GM18511 (cell line): ENCODE data around the gene RRAS2.
"Not testable (repeated sequence)": the region's sequence is repeated elsewhere in the genome, so short reads cannot be mapped to it uniquely, and the experiment has no call there.

Source experiments
- ATAC-seq: cut with Tn5 transposase; IDR thresholded peaks from one replicate; pipeline ENCODE4 v1.9.1; 2021; ENCODE audit warnings: mild to moderate bottlenecking, moderate library complexity; ENCODE audit not compliant: unreplicated experiment

The RRAS2 gene

GRCh38 chr11:14259878-14260277, 99.1 kb downstream of the RRAS2 start:
- no peak for ATAC-seq

GRCh38 chr11:14259186-14259784, 99.7 kb downstream of the RRAS2 start:
- no peak for ATAC-seq

GRCh38 chr11:14258221-14258935, 100.6 kb downstream of the RRAS2 start:
- no peak for ATAC-seq

GRCh38 chr11:14255238-14255534, 103.8 kb downstream of the RRAS2 start:
- ATAC-seq: no peak

- no peak for ATAC-seq
These were observed 104.3 kb downstream of the RRAS2 start for GRCh38 chr11:14254533-14255237.

- ATAC-seq: no peak
These were observed 105.1 kb downstream of the RRAS2 start for GRCh38 chr11:14253840-14254239.

- no peak for ATAC-seq
These were observed 105.6 kb downstream of the RRAS2 start for GRCh38 chr11:14253421-14253820.

- not testable (repeated sequence) for ATAC-seq
These were observed 106.5 kb downstream of the RRAS2 start for GRCh38 chr11:14252501-14252900.

GRCh38 chr11:14251754-14252153, 107.2 kb downstream of the RRAS2 start:
- no peak for ATAC-seq

- ATAC-seq: peak; percentile 52
These were observed 109.6 kb downstream of the RRAS2 start for GRCh38 chr11:14249121-14249963.

- no peak for ATAC-seq
These were observed 110.4 kb downstream of the RRAS2 start for GRCh38 chr11:14248580-14248981.

- ATAC-seq: no peak
These were observed 113.5 kb downstream of the RRAS2 start for GRCh38 chr11:14245444-14245843.

- no peak for ATAC-seq
These were observed 114.1 kb downstream of the RRAS2 start for GRCh38 chr11:14244926-14245325.

GRCh38 chr11:14242733-14243132, 116.2 kb downstream of the RRAS2 start:
- ATAC-seq: no peak

GRCh38 chr11:14242187-14242586, 116.8 kb downstream of the RRAS2 start:
- no peak for ATAC-seq

- no peak for ATAC-seq
These were observed 118.0 kb downstream of the RRAS2 start for GRCh38 chr11:14240951-14241350.

- no peak for ATAC-seq
These were observed 118.8 kb downstream of the RRAS2 start for GRCh38 chr11:14240221-14240620.

GRCh38 chr11:14237444-14237961, 121.5 kb downstream of the RRAS2 start:
- ATAC-seq: peak; percentile 99

GRCh38 chr11:14235701-14236100, 123.3 kb downstream of the RRAS2 start:
- ATAC-seq: no peak

- ATAC-seq: no peak
These were observed 124.5 kb downstream of the RRAS2 start for GRCh38 chr11:14234446-14234845.

- ATAC-seq: no peak
These were observed 126.3 kb downstream of the RRAS2 start for GRCh38 chr11:14232652-14233051.
